K562 (cell line): ENCODE data around the gene GEMIN5. TPM values are rescaled to one million over a fixed set of nuclear protein-coding genes. Genes with fewer than 3 reads are reported as not detected.

Experiments
- ATAC-seq: fragments of 200-7000 bp; cut with Tn5 transposase; 3 replicates; pipeline ENCODE4 v1.9.1; 2020; ENCODE audit warnings: moderate library complexity
- BruUV-seq: library from RNA; stranded (reverse); fragments of 400-500 nt; replicated peaks from 2 replicates; lab custom pipeline; 2021; lab: Mats Ljungman, UMichigan
- CTCF ChIA-PET: fragments of 300-600 bp; formaldehyde crosslinking; extraction: SDS; loops from one replicate; lab custom pipeline; 2021; ENCODE audit warnings: low intra/inter-chr PET ratio; lab: Yijun Ruan, JAX
- POLR2A ChIA-PET: fragments of 300-600, 350-650 bp; sonication (Branson Sonifier 250); formaldehyde crosslinking; extraction: SDS; loops from one replicate; lab custom pipeline; 2021; ENCODE audit warnings: antibody characterized with exemption, inconsistent platforms; lab: Yijun Ruan, JAX
- DNase-seq, 4 experiments: peaks; one replicate each; pipeline versions ENCODE4 v3.0.0 to v3.0.0-alpha.2; 2011 to 2018; ENCODE audit warnings: low spot score in 3 of 4, mixed read lengths in 3 of 4; ENCODE audit errors: extremely low read depth in 1 of 4
- FAIRE-seq: peaks from 2 replicates; lab custom pipeline; 2011; peaks lifted over from hg19 to GRCh38; lab: Jason Lieb, UNC
- H2AFZ ChIP-seq: 2 replicates; pipeline ENCODE4 v1.6.0; 2011; ENCODE audit warnings: low read depth, low read length, control low read depth, inconsistent platforms
- H3K27ac ChIP-seq: fragments of 200-600 bp; 3 replicates; pipeline ENCODE4 v1.8.0; 2011; ENCODE audit warnings: low read depth, mild to moderate bottlenecking, control low read depth, inconsistent platforms, low read length, moderate library complexity, mixed read lengths; ENCODE audit errors: extremely low read depth
- H3K27me3 ChIP-seq, 2 experiments: fragments of 300-600 bp in 1 of 2; 2 replicates in 1 of 2; 3 replicates in 1 of 2; pipeline versions ENCODE4 v1.6.0 to v1.8.0; 2011; ENCODE audit warnings: inconsistent platforms in 2 of 2, low read length in 2 of 2, mild to moderate bottlenecking in 1 of 2, mixed read lengths in 1 of 2, moderate library complexity in 1 of 2; ENCODE audit not compliant: control insufficient read depth in 2 of 2, insufficient read depth in 2 of 2
- H3K36me3 ChIP-seq: fragments of 300-600 bp; 3 replicates; pipeline ENCODE4 v1.8.0; 2011; ENCODE audit warnings: mild to moderate bottlenecking, low read length, inconsistent platforms; ENCODE audit not compliant: control insufficient read depth, insufficient read depth
- H3K4me1 ChIP-seq, 2 experiments: fragments of 200-600 bp in 1 of 2; replicated peaks in 1 of 2; 2 replicates in 1 of 2; 3 replicates in 1 of 2; pipeline versions ENCODE4 v1.5.1 to v1.8.0; 2011; ENCODE audit warnings: inconsistent platforms in 2 of 2, low read length in 2 of 2, mild to moderate bottlenecking in 1 of 2, mixed read lengths in 1 of 2, moderate library complexity in 1 of 2; ENCODE audit not compliant: control insufficient read depth in 2 of 2, insufficient read depth in 2 of 2
- H3K4me2 ChIP-seq: 2 replicates; pipeline ENCODE4 v1.6.1; 2011; ENCODE audit warnings: low read length, control low read depth, inconsistent platforms, mixed read lengths; ENCODE audit not compliant: insufficient read depth
- H3K4me3 ChIP-seq: fragments of 200-600 bp; sonication (generic), shearing (Covaris generic); 2 replicates; pipeline ENCODE4 v1.5.1; 2016; ENCODE audit warnings: control low read depth, inconsistent platforms
- H3K79me2 ChIP-seq: fragments of 200-600 bp; 3 replicates; pipeline ENCODE4 v1.8.0; 2011; ENCODE audit warnings: low read length, inconsistent platforms; ENCODE audit not compliant: control insufficient read depth, insufficient read depth
- H3K9ac ChIP-seq, 2 experiments: 2 replicates each; pipeline versions ENCODE4 v1.6.0 to v1.6.1; 2011; ENCODE audit warnings: low read depth in 2 of 2, low read length in 2 of 2, control low read depth in 1 of 2, inconsistent platforms in 1 of 2, mild to moderate bottlenecking in 1 of 2, mixed read lengths in 1 of 2; ENCODE audit not compliant: insufficient read depth in 1 of 2
- H3K9me1 ChIP-seq: one replicate; pipeline ENCODE4 v1.6.0; 2011; ENCODE audit warnings: inconsistent platforms, mild to moderate bottlenecking, low read length, moderate library complexity; ENCODE audit not compliant: control insufficient read depth, insufficient read depth
- H3K9me3 ChIP-seq: replicated peaks from 2 replicates; pipeline ENCODE4 v1.5.1; 2011; ENCODE audit warnings: low read depth, low read length, inconsistent platforms; ENCODE audit not compliant: control insufficient read depth, insufficient read depth
- H4K20me1 ChIP-seq: replicated peaks from 2 replicates; pipeline ENCODE4 v1.6.1; 2011; ENCODE audit warnings: low read length, inconsistent platforms, mixed read lengths; ENCODE audit not compliant: control insufficient read depth, insufficient read depth
- ATF3 ChIP-seq, 2 experiments: fragments of 450-650 bp in 1 of 2; sonication (generic) in 1 of 2; formaldehyde crosslinking in 1 of 2; IDR thresholded peaks in 1 of 2; conservative IDR thresholded peaks in 1 of 2; 2 replicates each; pipeline versions ENCODE4 v1.6.1 to v1.8.1; 2016 to 2023; ENCODE audit warnings: mild to moderate bottlenecking in 2 of 2, moderate library complexity in 2 of 2, inconsistent platforms in 1 of 2, missing genetic modification reagents in 1 of 2
- BHLHE40 ChIP-seq: IDR thresholded peaks from 2 replicates; pipeline ENCODE4 v1.6.1; 2011; ENCODE audit warnings: low read length, improper control_type of control experiment
- FIP1L1 ChIP-seq: fragments of 200-400 bp; formaldehyde crosslinking; IDR thresholded peaks from 2 replicates; pipeline ENCODE4 v1.6.1; 2018; ENCODE audit warnings: mild to moderate bottlenecking, low read depth, low read length; ENCODE audit not compliant: poor library complexity, severe bottlenecking
- PRPF4 ChIP-seq: fragments of 200-400 bp; formaldehyde crosslinking; IDR thresholded peaks from one replicate; pipeline ENCODE4 v1.6.1; 2017; ENCODE audit warnings: low read length, low read depth, mild to moderate bottlenecking; ENCODE audit not compliant: insufficient read depth, poor library complexity, severe bottlenecking
- ZNF395 ChIP-seq: fragments of 200-800 bp; sonication (Bioruptor generic); IDR thresholded peaks from 2 replicates; pipeline ENCODE4 v1.6.1; 2017; ENCODE audit warnings: missing genetic modification characterization, missing compliant biosample characterization
- ZNF644 ChIP-seq: fragments of 200-800 bp; sonication (Bioruptor generic); IDR thresholded peaks from 2 replicates; pipeline ENCODE4 v1.6.1; 2016; ENCODE audit warnings: low read depth, missing genetic modification characterization, missing compliant biosample characterization
- in situ Hi-C: fragments of 300-500 bp; cut with MboI; formaldehyde crosslinking; loops from 4 replicates; pipeline ENCODE4 v1.15.0; 2018; ENCODE audit warnings: inconsistent platforms, mixed read lengths
- intact Hi-C: fragments of 100-400 bp; cut with micrococcal nuclease; formaldehyde crosslinking; loops from 2 replicates; pipeline ENCODE4 v1.14.2; 2022
- polyA plus RNA-seq, 8 experiments: library from polyadenylated mRNA; depleted of rRNA in 4 of 8; stranded (reverse) in 5 of 8; unstranded in 3 of 8; fragments of >200 nt; fragmentation: Nextera tagmentation in 2 of 8; fragmentation: Illumina TruSeq in 1 of 8; extraction: Ambion mirVana in 2 of 8; extraction: Trizol in 1 of 8; gene quantifications; 2 replicates each; pipeline versions ENCODE4 v1.2.1 to v1.2.3, GENCODE V29; 2011 to 2014; ENCODE audit warnings: inconsistent platforms in 1 of 8, missing spikeins in 1 of 8
- total RNA-seq, 7 experiments: library from RNA; depleted of rRNA in 6 of 7; stranded (reverse); fragments of >200 nt in 6 of 7; fragmentation: Illumina TruSeq in 2 of 7; extraction: Trizol in 2 of 7; gene quantifications; 2 replicates each; pipeline versions ENCODE4 v1.2.1 to v1.2.3, GENCODE V29; 2011 to 2021; ENCODE audit warnings: low replicate concordance in 1 of 7

The GEMIN5 gene
- total and polyA plus RNA-seq, 9 of the 15 experiments (the other 6 are each of a cell fraction or from before 2014, with no cell fraction given), result 10.3 to 48.2 (median 34.7) TPM

- TF ChIP-seq ZNF644 (tag) (no peak), ATF3 (IDR thresholded peaks at IDR 0.05) (no peak), ATF3 (CRISPR knock-in tag; conservative IDR thresholded peaks at IDR 0.05) (no peak), BHLHE40 (no peak), ZNF395 (no peak), PRPF4 (no peak), FIP1L1 (no peak)
- no peak for FAIRE-seq
- Histone ChIP-seq H3K36me3 (peaks cover 94% of the 10 kb centered on the region), H2AFZ (no peak overlapping the region), H3K79me2 (no peaks in the 10 kb centered on the region), H3K4me3 (no peak overlapping the region), H3K9me3 (no peaks in the 10 kb centered on the region; the same call in 1 of the 2 replicates), H3K9ac (no peak overlapping the region), H3K27ac (no peak overlapping the region), H3K4me2 (no peak overlapping the region), H3K9me1 (no peaks in the 10 kb centered on the region), H4K20me1 (no peaks in the 10 kb centered on the region), H3K27me3 (no peaks in the 10 kb centered on the region), H3K4me1 (no peaks in the 10 kb centered on the region)
- intact Hi-C loops, result no loop called here
- ChIA-PET POLR2A (interaction anchor here (0.6 to 1.5 kb wide), 4 partner anchors 9 to 230 kb away, joined by 3 to 4 read pairs (median 4); no protein-coding TSS in a partner anchor), CTCF (no interaction called here)
- BruUV-seq, result no TSS peak
- ATAC-seq, result no peak
- in situ Hi-C loops, result no loop called here
- DNase-seq, result no peak
Observed at GRCh38 chr5:154896562-154897165, 41.3 kb downstream of the GEMIN5 start.
